ENCODE results near the gene CACNG3. TPM values are rescaled to one million over a fixed set of nuclear protein-coding genes. Genes with fewer than 3 reads are reported as not detected.

Gene CACNG3
- polyA plus RNA-seq, 1 donor from 2014 or later: not detected

GRCh38 chr16:24346734-24347133 is 90.6 kb downstream of the CACNG3 start:
- Histone ChIP-seq H3K9me2 (ENCODE audit: insufficient read depth, low read length) (no peaks in the 10 kb centered on the region), H3K9ac (ENCODE audit: low read length) (no peak overlapping the region), H2AFZ (ENCODE audit: low read depth, low read length) (no peak overlapping the region), H4K20me1 (ENCODE audit: insufficient read depth) (no peaks in the 10 kb centered on the region), H3K36me3 (ENCODE audit: insufficient read depth, low read length) (no peaks in the 10 kb centered on the region), H3K4me2 (ENCODE audit: low read length) (no peak overlapping the region), H3K4me3 (ENCODE audit: low read length) (no peak overlapping the region), H3K9me3 (ENCODE audit: low read length) (no peaks in the 10 kb centered on the region), H3F3A (ENCODE audit: insufficient read depth, low read length, poor library complexity, severe bottlenecking) (no peaks in the 10 kb centered on the region), H3K27ac (ENCODE audit: low read length) (no peak overlapping the region), H3K27me3 (ENCODE audit: insufficient read depth, low read depth, low read length) (no peaks in the 10 kb centered on the region), H3K79me2 (replicated peaks; ENCODE audit: insufficient read depth, low read length) (no peaks in the 10 kb centered on the region)
- no peak for TF ChIP-seq EP300 (conservative IDR thresholded peaks at IDR 0.05; ENCODE audit: poor library complexity, severe bottlenecking)
- TF ChIP-seq EZH2 (IDR thresholded peaks at IDR 0.05; ENCODE audit: borderline replicate concordance, insufficient read depth, low read length, poor library complexity, severe bottlenecking): no peak
- no peak for TF ChIP-seq RAD21 (conservative IDR thresholded peaks at IDR 0.05)
- TF ChIP-seq CTCF (IDR thresholded peaks at IDR 0.05; ENCODE audit: poor library complexity, severe bottlenecking): no peak
- no peak for TF ChIP-seq POLR2AphosphoS5 (IDR thresholded peaks at IDR 0.05)
- no peak for TF ChIP-seq REST (IDR thresholded peaks at IDR 0.05; ENCODE audit: borderline replicate concordance)
- no peak for TF ChIP-seq MXI1 (conservative IDR thresholded peaks at IDR 0.05; ENCODE audit: poor library complexity, severe bottlenecking)
- TF ChIP-seq TAF1 (IDR thresholded peaks at IDR 0.05; ENCODE audit: low read depth): no peak
- no peak for TF ChIP-seq SMC3 (conservative IDR thresholded peaks at IDR 0.05; ENCODE audit: poor library complexity)

- no peak overlapping the region for H2AFZ ChIP-seq (ENCODE audit: low read depth, low read length)
- H3K4me3 ChIP-seq (ENCODE audit: low read length): no peak overlapping the region
- no peaks in the 10 kb centered on the region for H3K9me2 ChIP-seq (ENCODE audit: insufficient read depth, low read length)
- H3K9ac ChIP-seq (ENCODE audit: low read length): no peak overlapping the region
- H3K9me3 ChIP-seq (ENCODE audit: low read length): no peaks in the 10 kb centered on the region
- H3K27me3 ChIP-seq (ENCODE audit: insufficient read depth, low read depth, low read length): no peaks in the 10 kb centered on the region
- no peak overlapping the region for H3K4me2 ChIP-seq (ENCODE audit: low read length)
- H3K79me2 ChIP-seq (replicated peaks; ENCODE audit: insufficient read depth, low read length): no peaks in the 10 kb centered on the region
- no peaks in the 10 kb centered on the region for H4K20me1 ChIP-seq (ENCODE audit: insufficient read depth)
- TF ChIP-seq RAD21 (conservative IDR thresholded peaks at IDR 0.05) (no peak), SMC3 (conservative IDR thresholded peaks at IDR 0.05; ENCODE audit: poor library complexity) (no peak), TAF1 (IDR thresholded peaks at IDR 0.05; ENCODE audit: low read depth) (no peak), POLR2AphosphoS5 (IDR thresholded peaks at IDR 0.05) (no peak)
- H3F3A ChIP-seq (ENCODE audit: insufficient read depth, low read length, poor library complexity, severe bottlenecking): no peaks in the 10 kb centered on the region
- H3K27ac ChIP-seq (ENCODE audit: low read length): no peak overlapping the region
- no peaks in the 10 kb centered on the region for H3K36me3 ChIP-seq (ENCODE audit: insufficient read depth, low read length)
These were observed 91.4 kb downstream of the CACNG3 start for GRCh38 chr16:24347556-24347955.

Measured in neural cell (in vitro differentiated cells).